ENCODE data around the gene TSHR.
"Not testable (repeated sequence)": the region's sequence is repeated elsewhere in the genome, so short reads cannot be mapped to it uniquely, and the experiment has no call there.

TSHR gene

DNA sequence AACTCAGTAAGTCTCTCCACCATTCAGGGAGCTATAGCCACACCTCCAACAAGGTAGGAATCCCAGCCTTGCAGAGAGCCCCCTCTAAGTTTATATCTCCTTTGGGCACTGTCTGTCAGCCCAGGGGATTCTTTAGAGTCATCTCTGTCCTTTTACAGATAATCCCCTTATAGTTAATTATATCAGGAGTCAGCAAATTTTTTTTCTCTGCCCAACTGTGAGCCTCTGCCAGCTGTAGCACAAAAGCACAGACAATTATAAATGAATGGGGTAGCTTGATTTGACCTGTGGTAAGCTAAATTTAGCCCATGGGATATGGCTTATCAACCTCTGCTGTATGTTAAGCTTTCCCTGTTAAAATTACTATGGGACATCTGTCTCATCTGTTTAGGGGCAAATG lies 22.1 kb upstream of the TSHR start:
- TF ChIP-seq TAF1 (IDR thresholded peaks at IDR 0.05; ENCODE audit: borderline replicate concordance, low read depth, low read length), result no peak
- no peak for FAIRE-seq

DNA sequence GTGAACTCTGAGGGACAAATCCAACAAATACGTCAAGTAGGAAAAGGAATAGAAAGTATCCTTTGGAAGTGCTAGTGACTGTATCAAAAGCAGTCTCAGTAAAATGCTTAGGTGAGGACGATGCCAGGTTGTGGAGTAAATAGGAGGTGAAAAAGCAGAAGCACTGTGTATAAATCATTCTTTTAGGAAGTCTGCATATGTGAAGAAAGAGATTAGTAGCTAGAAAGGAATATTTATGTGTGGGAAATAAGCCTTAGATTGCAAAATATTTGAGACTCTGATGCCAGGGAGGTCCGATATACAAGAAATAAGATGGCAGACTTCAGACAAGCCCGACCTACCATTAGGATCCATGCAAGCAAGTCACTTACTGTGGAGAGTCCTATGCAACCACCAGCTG lies 21.7 kb upstream of the TSHR start:
- no peak for TF ChIP-seq TAF1 (IDR thresholded peaks at IDR 0.05; ENCODE audit: borderline replicate concordance, low read depth, low read length)
- TF ChIP-seq POLR2AphosphoS5 (IDR thresholded peaks at IDR 0.05; ENCODE audit: low read depth, low read length), result no peak
- no peak for FAIRE-seq
- no peak for DNase-seq (ENCODE audit: insufficient read length)

More for the DNA sequence above, 22.1 kb upstream of the TSHR start:
- no peak for DNase-seq (ENCODE audit: insufficient read length)

GRCh38 chr14:80940146-80940545 lies 15.3 kb upstream of the TSHR start:
- FAIRE-seq (peak; percentile 21), DNase-seq (ENCODE audit: insufficient read length) (no peak)
- TF ChIP-seq POLR2A (IDR thresholded peaks at IDR 0.05; ENCODE audit: low read depth, low read length), result no peak
- no peak for TF ChIP-seq TAF1 (IDR thresholded peaks at IDR 0.05; ENCODE audit: borderline replicate concordance, low read depth, low read length)
- no peak for TF ChIP-seq POLR2AphosphoS5 (IDR thresholded peaks at IDR 0.05; ENCODE audit: low read depth, low read length)

DNA sequence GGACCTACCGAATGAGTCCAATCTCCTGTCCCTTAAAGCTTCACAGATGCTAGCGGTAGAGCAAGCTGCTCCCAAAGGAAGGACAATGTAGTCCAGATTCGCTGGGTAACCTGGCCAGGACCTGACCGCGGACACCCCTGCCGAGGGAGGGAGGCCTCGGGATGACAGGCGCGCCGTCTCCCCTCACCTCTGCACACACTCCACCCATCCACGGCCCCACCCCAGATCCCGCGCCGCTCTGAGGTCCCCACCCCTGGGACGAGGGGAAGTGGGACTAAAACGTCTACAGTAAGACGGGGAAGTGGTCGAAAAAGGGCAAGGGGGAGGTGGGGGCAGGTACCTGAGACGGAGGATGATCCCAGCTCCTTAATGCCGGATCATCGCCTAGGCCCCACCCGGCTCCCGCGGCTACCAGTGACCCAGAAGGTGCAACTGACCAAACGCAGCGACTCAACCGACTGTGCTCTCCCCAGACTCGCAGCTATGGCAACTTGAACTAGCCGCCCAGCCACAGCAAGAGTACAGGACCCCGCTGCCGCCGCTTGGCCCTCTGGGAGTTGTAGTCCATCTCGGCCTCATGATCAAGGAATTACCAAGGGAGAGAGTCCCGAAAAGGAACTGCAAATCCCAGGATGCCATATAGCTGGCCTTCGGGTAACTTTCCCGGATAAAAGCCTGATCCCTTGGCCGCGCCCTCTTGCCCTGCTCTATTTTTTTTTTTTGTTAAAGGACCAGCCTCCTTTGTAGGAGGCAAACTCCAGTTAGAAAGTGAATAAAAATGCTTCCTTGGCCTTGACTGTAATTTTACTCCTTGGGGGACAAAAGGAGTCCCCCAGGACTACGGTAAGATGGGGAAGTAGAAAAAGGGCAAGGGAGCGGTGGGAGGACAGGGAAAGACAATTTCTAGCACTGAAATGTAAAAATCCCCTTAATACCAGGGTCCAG lies 13.9 kb upstream of the TSHR start, which contains the start of gene CEP128:
Gene CEP128 (minus strand): TSS at position 498 of the 945 bp plus-strand sequence.
- 0 out of 2 replicates have a peak, but pooled peaks have one; percentile 29 for TF ChIP-seq POLR2AphosphoS5 (IDR thresholded peaks at IDR 0.05; ENCODE audit: low read depth, low read length)
- no peak for TF ChIP-seq TAF1 (IDR thresholded peaks at IDR 0.05; ENCODE audit: borderline replicate concordance, low read depth, low read length)
- TF ChIP-seq POLR2A (IDR thresholded peaks at IDR 0.05; ENCODE audit: low read depth, low read length), result peak; percentile 63; the same call in 1 of the 2 replicates
- peak; percentile 57 for DNase-seq (ENCODE audit: insufficient read length)
- peak; percentile 96 for FAIRE-seq

- FAIRE-seq (peak; percentile 9), DNase-seq (ENCODE audit: insufficient read length) (no peak)
Observed at GRCh38 chr14:80942191-80942600, 13.2 kb upstream of the TSHR start.

DNA sequence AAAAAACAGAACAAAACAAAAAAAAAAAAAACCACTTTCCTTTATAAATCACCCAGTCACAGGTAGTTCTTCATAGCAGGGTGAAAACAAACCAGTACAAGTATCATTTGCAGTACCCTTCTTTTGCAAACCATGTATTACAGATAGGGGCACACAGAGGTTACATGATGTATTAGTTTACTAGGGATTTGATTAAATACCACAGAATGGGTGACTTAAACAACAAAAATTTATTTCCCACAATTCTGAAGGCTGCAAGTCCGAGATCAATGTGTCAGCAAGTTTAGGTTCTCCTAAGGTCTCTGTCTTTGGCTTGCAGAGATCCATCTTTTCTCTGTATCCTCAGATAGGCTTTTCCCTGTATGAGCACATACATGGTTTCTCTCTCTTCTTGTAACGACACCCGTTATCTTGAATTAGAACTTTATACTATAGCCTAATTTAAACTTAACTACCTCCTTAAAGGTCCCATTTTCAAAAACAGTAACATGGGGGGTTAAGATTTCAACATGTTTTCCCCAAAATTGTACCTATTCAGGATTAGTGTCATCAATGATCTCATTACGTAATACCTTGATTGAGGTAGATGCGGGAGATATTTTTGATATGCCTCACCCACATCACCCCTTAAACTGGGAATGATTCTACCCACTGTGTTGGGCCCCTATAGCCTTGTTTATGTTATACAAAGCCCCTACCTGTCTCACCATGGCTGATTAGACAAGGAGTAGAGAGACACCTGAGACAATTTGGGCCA lies 10.4 kb upstream of the TSHR start:
- no peak for FAIRE-seq
- TF ChIP-seq TAF1 (IDR thresholded peaks at IDR 0.05; ENCODE audit: borderline replicate concordance, low read depth, low read length) (no peak), POLR2AphosphoS5 (IDR thresholded peaks at IDR 0.05; ENCODE audit: low read depth, low read length) (no peak), POLR2A (IDR thresholded peaks at IDR 0.05; ENCODE audit: low read depth, low read length) (no peak)
- no peak for DNase-seq (ENCODE audit: insufficient read length)

More at GRCh38 chr14:80942191-80942600, 13.2 kb upstream of the TSHR start:
- TF ChIP-seq POLR2AphosphoS5 (IDR thresholded peaks at IDR 0.05; ENCODE audit: low read depth, low read length) (no peak), POLR2A (IDR thresholded peaks at IDR 0.05; ENCODE audit: low read depth, low read length) (no peak), TAF1 (IDR thresholded peaks at IDR 0.05; ENCODE audit: borderline replicate concordance, low read depth, low read length) (no peak)

- no peak for TF ChIP-seq POLR2A (IDR thresholded peaks at IDR 0.05; ENCODE audit: low read depth, low read length)
- no peak for TF ChIP-seq TAF1 (IDR thresholded peaks at IDR 0.05; ENCODE audit: borderline replicate concordance, low read depth, low read length)
- no peak for TF ChIP-seq POLR2AphosphoS5 (IDR thresholded peaks at IDR 0.05; ENCODE audit: low read depth, low read length)
- DNase-seq (ENCODE audit: insufficient read length), result no peak
- no peak for FAIRE-seq
Observed at GRCh38 chr14:80946187-80946586, 9.2 kb upstream of the TSHR start.

DNA sequence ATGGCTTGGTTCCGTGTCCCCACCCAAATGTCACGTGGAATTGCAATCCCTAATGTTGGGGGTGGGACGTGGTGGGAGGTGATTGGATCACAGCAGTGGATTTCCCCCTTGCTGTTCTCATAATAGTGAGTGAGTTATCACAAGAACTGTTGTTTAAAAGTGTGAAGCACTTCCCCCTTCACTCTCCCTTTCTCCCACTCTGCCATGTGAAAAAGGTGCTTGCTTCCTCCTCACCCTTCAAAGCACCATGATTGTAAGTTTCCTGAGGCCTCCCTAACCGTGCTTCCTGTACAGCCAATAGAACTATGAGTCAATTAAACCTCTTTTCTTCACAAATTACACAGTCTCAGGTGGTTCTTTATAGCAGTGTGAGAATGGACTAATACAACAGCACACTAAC lies 8.6 kb upstream of the TSHR start:
- FAIRE-seq (no peak), DNase-seq (ENCODE audit: insufficient read length) (no peak)
- TF ChIP-seq POLR2A (IDR thresholded peaks at IDR 0.05; ENCODE audit: low read depth, low read length) (no peak), TAF1 (IDR thresholded peaks at IDR 0.05; ENCODE audit: borderline replicate concordance, low read depth, low read length) (no peak), POLR2AphosphoS5 (IDR thresholded peaks at IDR 0.05; ENCODE audit: low read depth, low read length) (no peak)

DNA sequence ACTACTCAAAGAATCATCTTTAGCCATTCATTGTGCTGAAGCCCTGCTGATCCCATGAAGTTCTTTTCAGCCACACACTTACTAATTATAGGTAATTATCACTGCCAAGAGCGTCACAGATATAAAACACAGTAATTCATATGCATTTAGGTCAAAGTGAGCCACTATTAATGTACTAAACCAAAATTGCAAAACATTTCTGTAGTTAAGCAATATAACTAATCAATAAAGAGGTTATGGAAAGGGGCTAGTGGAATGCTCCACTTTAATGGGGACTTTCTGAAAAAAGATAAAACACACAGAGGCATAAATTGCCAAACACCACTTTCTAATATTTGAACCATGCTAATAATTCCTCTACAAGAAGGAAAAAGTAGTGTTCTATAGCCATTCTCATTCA lies 7.1 kb upstream of the TSHR start:
- TF ChIP-seq TAF1 (IDR thresholded peaks at IDR 0.05; ENCODE audit: borderline replicate concordance, low read depth, low read length) (no peak), POLR2AphosphoS5 (IDR thresholded peaks at IDR 0.05; ENCODE audit: low read depth, low read length) (no peak), POLR2A (IDR thresholded peaks at IDR 0.05; ENCODE audit: low read depth, low read length) (no peak)
- FAIRE-seq, result no peak
- DNase-seq (ENCODE audit: insufficient read length), result no peak

DNA sequence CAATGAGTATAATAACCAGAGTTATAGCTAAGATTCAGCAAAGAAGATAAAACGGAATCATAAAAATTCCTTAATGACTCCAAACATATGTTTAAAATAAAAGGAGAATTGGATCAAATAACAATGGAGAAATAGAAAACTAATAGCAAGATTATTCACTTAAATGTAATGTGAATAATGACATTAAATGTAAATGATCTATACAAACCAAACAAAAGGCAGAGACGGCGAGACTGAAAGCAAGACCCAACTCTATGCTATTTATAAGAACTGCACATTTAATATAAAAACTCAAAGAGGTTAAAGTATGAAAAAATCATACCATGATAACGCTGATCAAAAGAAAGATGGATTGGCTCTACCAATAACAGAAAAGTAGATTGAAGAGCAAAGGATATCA lies 3.9 kb upstream of the TSHR start:
- FAIRE-seq, result no peak
- no peak for DNase-seq (ENCODE audit: insufficient read length)
- TF ChIP-seq TAF1 (IDR thresholded peaks at IDR 0.05; ENCODE audit: borderline replicate concordance, low read depth, low read length) (no peak), POLR2A (IDR thresholded peaks at IDR 0.05; ENCODE audit: low read depth, low read length) (no peak)

- not testable (repeated sequence) for DNase-seq (ENCODE audit: insufficient read length); FAIRE-seq
Observed at GRCh38 chr14:80953211-80953610, 2.2 kb upstream of the TSHR start.
